IMR-90 (cell line): ENCODE measurements around the gene TWSG1. TPM values are rescaled to one million over a fixed set of nuclear protein-coding genes. Genes with fewer than 3 reads are reported as not detected.

Experiments used
- ATAC-seq: fragments of 200-7000 bp; cut with Tn5 transposase; 2 replicates; pipeline ENCODE4 v1.9.1; 2020; ENCODE audit warnings: low read depth, mild to moderate bottlenecking, moderate library complexity
- BruUV-seq: library from RNA; stranded (reverse); fragments of 400-500 nt; replicated peaks from 2 replicates; lab custom pipeline; 2021; lab: Mats Ljungman, UMichigan
- CTCF ChIA-PET: fragments of 300-600 bp; formaldehyde crosslinking; extraction: SDS; loops from one replicate; lab custom pipeline; 2021; ENCODE audit warnings: antibody characterized with exemption; lab: Yijun Ruan, JAX
- POLR2A ChIA-PET: fragments of 300-600 bp; sonication (Branson Sonifier 250); formaldehyde crosslinking; loops from one replicate; lab custom pipeline; 2022; ENCODE audit warnings: antibody characterized with exemption; ENCODE audit not compliant: unreplicated experiment; lab: Charles Lee
- DNase-seq: peaks from one replicate; pipeline ENCODE4 v3.0.0; 2013
- H2AFZ ChIP-seq: replicated peaks from 2 replicates; pipeline ENCODE3; 2013; ENCODE audit warnings: low read length, mild to moderate bottlenecking; ENCODE audit not compliant: poor library complexity
- H2AK5ac ChIP-seq: 2 replicates; pipeline ENCODE4 v1.6.1; 2013; ENCODE audit warnings: low read depth, low read length, inconsistent platforms
- H2AK9ac ChIP-seq: replicated peaks from 2 replicates; pipeline ENCODE3; 2013; ENCODE audit warnings: mild to moderate bottlenecking, low read depth, low read length, moderate library complexity; ENCODE audit not compliant: poor library complexity
- H2BK120ac ChIP-seq: 2 replicates; pipeline ENCODE4 v1.6.1; 2013; ENCODE audit warnings: low read depth, low read length, inconsistent platforms
- H2BK15ac ChIP-seq: 3 replicates; pipeline ENCODE4 v1.6.1; 2013; ENCODE audit warnings: low read depth, low read length, inconsistent platforms
- H2BK20ac ChIP-seq: 2 replicates; pipeline ENCODE4 v1.6.1; 2013; ENCODE audit warnings: low read depth, mild to moderate bottlenecking, inconsistent platforms, low read length, moderate library complexity
- H2BK5ac ChIP-seq: 2 replicates; pipeline ENCODE4 v1.6.1; 2013; ENCODE audit warnings: mild to moderate bottlenecking, low read depth, low read length, inconsistent platforms; ENCODE audit not compliant: poor library complexity, severe bottlenecking
- H3K14ac ChIP-seq: replicated peaks from 2 replicates; pipeline ENCODE4 v1.6.1; 2013; ENCODE audit warnings: low read depth, low read length, inconsistent platforms
- H3K18ac ChIP-seq: 2 replicates; pipeline ENCODE4 v1.6.1; 2013; ENCODE audit warnings: low read depth, low read length, control low read depth
- H3K23ac ChIP-seq: 2 replicates; pipeline ENCODE4 v1.6.1; 2013; ENCODE audit warnings: low read depth, low read length, inconsistent platforms
- H3K27ac ChIP-seq: 2 replicates; pipeline ENCODE4 v1.5.1; 2013; ENCODE audit warnings: mild to moderate bottlenecking, control low read depth, low read length; ENCODE audit not compliant: insufficient read depth
- H3K27me3 ChIP-seq: 2 replicates; pipeline ENCODE4 v1.6.1; 2013; ENCODE audit warnings: low read length; ENCODE audit not compliant: control insufficient read depth, insufficient read depth
- H3K36me3 ChIP-seq: 2 replicates; pipeline ENCODE4 v1.6.1; 2013; ENCODE audit warnings: low read length, mixed read lengths; ENCODE audit not compliant: control insufficient read depth, insufficient read depth
- H3K4ac ChIP-seq: 2 replicates; pipeline ENCODE4 v1.6.1; 2013; ENCODE audit warnings: low read depth, low read length, inconsistent platforms
- H3K4me1 ChIP-seq: 2 replicates; pipeline ENCODE4 v1.6.1; 2013; ENCODE audit warnings: low read length, mixed read lengths; ENCODE audit not compliant: control insufficient read depth, insufficient read depth
- H3K4me2 ChIP-seq: 2 replicates; pipeline ENCODE4 v1.6.1; 2013; ENCODE audit warnings: low read depth, mild to moderate bottlenecking, control low read depth, low read length, moderate library complexity
- H3K4me3 ChIP-seq: 2 replicates; pipeline ENCODE4 v1.5.1; 2013; ENCODE audit warnings: low read depth, mild to moderate bottlenecking, control low read depth, low read length, moderate library complexity; ENCODE audit not compliant: insufficient read depth
- H3K56ac ChIP-seq: 2 replicates; pipeline ENCODE4 v1.6.1; 2013; ENCODE audit warnings: low read length, inconsistent platforms; ENCODE audit not compliant: insufficient read depth; ENCODE audit errors: extremely low read depth
- H3K79me1 ChIP-seq, 2 experiments: 2 replicates each; pipeline ENCODE4 v1.6.1; 2013; ENCODE audit warnings: low read length in 2 of 2, inconsistent platforms in 1 of 2, low read depth in 1 of 2
- H3K9ac ChIP-seq: 2 replicates; pipeline ENCODE4 v1.6.1; 2013; ENCODE audit warnings: low read depth, low read length, control low read depth
- H3K9me1 ChIP-seq: 2 replicates; pipeline ENCODE4 v1.6.1; 2013; ENCODE audit warnings: low read length, inconsistent platforms; ENCODE audit not compliant: insufficient read depth
- H3K9me3 ChIP-seq: 2 replicates; pipeline ENCODE4 v1.6.1; 2013; ENCODE audit warnings: low read length; ENCODE audit not compliant: control insufficient read depth, insufficient read depth
- H4K20me1 ChIP-seq: 2 replicates; pipeline ENCODE4 v1.6.1; 2013; ENCODE audit warnings: low read length, inconsistent platforms; ENCODE audit not compliant: insufficient read depth
- H4K5ac ChIP-seq: 2 replicates; pipeline ENCODE4 v1.6.1; 2013; ENCODE audit warnings: mild to moderate bottlenecking, low read depth, low read length, control low read depth
- H4K8ac ChIP-seq, 2 experiments: 2 replicates each; pipeline ENCODE4 v1.6.1; 2013; ENCODE audit warnings: low read depth in 2 of 2, low read length in 2 of 2, control low read depth in 1 of 2, inconsistent platforms in 1 of 2
- H4K91ac ChIP-seq: 2 replicates; pipeline ENCODE4 v1.6.1; 2013; ENCODE audit warnings: low read depth, low read length, inconsistent platforms; ENCODE audit not compliant: insufficient read depth
- BHLHE40 ChIP-seq: fragments of 150-350 bp; IDR thresholded peaks from 2 replicates; pipeline ENCODE4 v1.6.1; 2016; ENCODE audit warnings: mild to moderate bottlenecking, low read depth, low read length
- CEBPB ChIP-seq: IDR thresholded peaks from 2 replicates; pipeline ENCODE4 v1.6.1; 2012; ENCODE audit warnings: low read depth, low read length, improper control_type of control experiment
- CHD1 ChIP-seq: IDR thresholded peaks from 2 replicates; pipeline ENCODE4 v1.6.1; 2012; ENCODE audit warnings: low read depth, low read length, improper control_type of control experiment
- CTCF ChIP-seq: conservative IDR thresholded peaks from 2 replicates; pipeline ENCODE4 v1.5.1; 2012; ENCODE audit warnings: mild to moderate bottlenecking, low read depth, low read length, improper control_type of control experiment
- FOS ChIP-seq: fragments of 150-350 bp; IDR thresholded peaks from 2 replicates; pipeline ENCODE4 v1.6.1; 2016; ENCODE audit warnings: low read depth, low read length
- MAFK ChIP-seq: IDR thresholded peaks from 2 replicates; pipeline ENCODE4 v1.6.1; 2012; ENCODE audit warnings: low read depth, low read length, improper control_type of control experiment
- MAZ ChIP-seq: IDR thresholded peaks from 2 replicates; pipeline ENCODE4 v1.6.1; 2012; ENCODE audit warnings: low read depth, mild to moderate bottlenecking, low read length, improper control_type of control experiment, moderate library complexity, borderline replicate concordance
- MXI1 ChIP-seq: IDR thresholded peaks from 2 replicates; pipeline ENCODE4 v1.6.1; 2012; ENCODE audit warnings: low read depth, mild to moderate bottlenecking, low read length, moderate library complexity, borderline replicate concordance
- NFE2L2 ChIP-seq: fragments of 150-350 bp; IDR thresholded peaks from 2 replicates; pipeline ENCODE4 v1.6.1; 2016; ENCODE audit warnings: low read depth, mild to moderate bottlenecking, low read length
- POLR2A ChIP-seq: IDR thresholded peaks from 2 replicates; pipeline ENCODE4 v1.6.1; 2012; ENCODE audit warnings: mild to moderate bottlenecking, low read depth, low read length
- RAD21 ChIP-seq: IDR thresholded peaks from 2 replicates; pipeline ENCODE4 v1.6.1; 2012; ENCODE audit warnings: low read length, improper control_type of control experiment
- RCOR1 ChIP-seq: IDR thresholded peaks from 2 replicates; pipeline ENCODE4 v1.6.1; 2012; ENCODE audit warnings: mild to moderate bottlenecking, low read length, improper control_type of control experiment; ENCODE audit not compliant: insufficient replicate concordance
- RFX5 ChIP-seq: IDR thresholded peaks from 2 replicates; pipeline ENCODE4 v1.8.0; 2012; ENCODE audit warnings: low read depth, mild to moderate bottlenecking, low read length, moderate library complexity
- SMC3 ChIP-seq: fragments of 150-350 bp; IDR thresholded peaks from 2 replicates; pipeline ENCODE4 v1.6.1; 2016; ENCODE audit warnings: low read depth, mild to moderate bottlenecking, antibody characterized with exemption, low read length, moderate library complexity
- USF2 ChIP-seq: fragments of 150-350 bp; IDR thresholded peaks from 2 replicates; pipeline ENCODE4 v1.6.1; 2017; ENCODE audit warnings: mild to moderate bottlenecking, antibody characterized with exemption, low read length, low read depth
- WGBS, 2 experiments: methylation state at CpG; one replicate each; pipeline versions ENCODE4 v1.1.5 to v1.1.7; 2013; ENCODE audit warnings: missing lambda C conversion rate in 2 of 2; ENCODE audit not compliant: insufficient read length in 1 of 2; ENCODE audit errors: extremely low coverage in 2 of 2; 5-methylcytosine and 5-hydroxymethylcytosine counted together
- dilution Hi-C: fragments of 300-500 bp; cut with HindIII; formaldehyde crosslinking; loops from one replicate; pipeline ENCODE4 v1.14.3; 2018; ENCODE audit warnings: low sequenced_read_pairs; ENCODE audit not compliant: unreplicated experiment
- in situ Hi-C: fragments of 300-500 bp; cut with MboI; formaldehyde crosslinking; loops from 3 replicates; pipeline ENCODE4 v1.14.3; 2019; ENCODE audit warnings: low sequenced_read_pairs, inconsistent platforms, mixed read lengths
- intact Hi-C: fragments of 100-400 bp; cut with micrococcal nuclease; formaldehyde crosslinking; loops from 2 replicates; pipeline ENCODE4 v1.10.0; 2022
- polyA plus RNA-seq, 3 experiments: library from polyadenylated mRNA; depleted of rRNA; stranded (reverse); fragments of >200 nt; gene quantifications; 2 replicates each; pipeline ENCODE4 v1.2.3, GENCODE V29; 2012; ENCODE audit warnings: low replicate concordance in 1 of 3
- total RNA-seq: library from RNA; depleted of rRNA; stranded (reverse); fragments of >200 nt; gene quantifications from 2 replicates; pipeline ENCODE4 v1.2.3, GENCODE V29; 2012

Gene TWSG1
- total and polyA plus RNA-seq, 2 of the 4 experiments (the other 2 are of a cell fraction), result 80.4 to 115 TPM

- H2BK20ac ChIP-seq, result no peak overlapping the region
- no peak overlapping the region for H3K9ac ChIP-seq
- dilution Hi-C loops, result no loop called here
- DNase-seq, result no peak
- H3K56ac ChIP-seq, result no peak overlapping the region
- H3K4me1 ChIP-seq, result peaks cover 6% of the 10 kb centered on the region; the same call in 1 of the 2 replicates
- H2BK120ac ChIP-seq, result no peak overlapping the region
- no peak overlapping the region for H2AK9ac ChIP-seq
- no peak overlapping the region for H4K5ac ChIP-seq
- no peaks in the 10 kb centered on the region for H3K36me3 ChIP-seq
- H3K23ac ChIP-seq, result no peak overlapping the region
- H3K27me3 ChIP-seq, result no peaks in the 10 kb centered on the region
- H3K4ac ChIP-seq, result no peak overlapping the region
- BruUV-seq, result no TSS peak
- in situ Hi-C loops, result no loop called here
- no peak overlapping the region for H2BK15ac ChIP-seq
- H3K4me2 ChIP-seq, result no peak overlapping the region
- H3K4me3 ChIP-seq, result no peak overlapping the region
- intact Hi-C loops, result no loop called here
- 97% methylated on average over 11 of the region's 17 CpGs; no CpG with 5 or more reads in 1 of the 2 experiments for WGBS, 2 experiments
- no peak overlapping the region for H2BK5ac ChIP-seq
- no peak overlapping the region for H3K18ac ChIP-seq
- no peaks in the 10 kb centered on the region for H3K9me3 ChIP-seq
- CTCF ChIA-PET, result no interaction called here
- H4K8ac ChIP-seq, result no peak overlapping the region
- H3K27ac ChIP-seq, result no peak overlapping the region
- POLR2A ChIA-PET, result no interaction called here
- no peak overlapping the region for H2AK5ac ChIP-seq
- no peak overlapping the region for H4K91ac ChIP-seq
- peaks cover 4% of the 10 kb centered on the region for H3K9me1 ChIP-seq
- no peak overlapping the region for H3K14ac ChIP-seq
- H4K20me1 ChIP-seq, result no peaks in the 10 kb centered on the region
- no peaks in the 10 kb centered on the region for H3K79me1 ChIP-seq
- TF ChIP-seq RAD21 (no peak), FOS (no peak), CTCF (no peak), SMC3 (no peak), POLR2A (no peak), MAFK (no peak), CHD1 (no peak), BHLHE40 (no peak), RFX5 (no peak), NFE2L2 (no peak), MAZ (no peak), MXI1 (no peak), USF2 (no peak), RCOR1 (no peak), CEBPB (no peak)
- peak overlapping the region; percentile 40 for H2AFZ ChIP-seq
- ATAC-seq, result no peak
Observed at GRCh38 chr18:9435041-9435440, 100.5 kb downstream of the TWSG1 start.
